Cardiac fibroblast (primary cell): ENCODE measurements around the gene WDR86.
A peak's percentile ranks its signal among the peaks of the same experiment; 100 is the strongest.

Experiments used
- DNase-seq, 2 donors: peaks; one replicate each; pipeline versions ENCODE4 v3.0.0 to v3.0.0-alpha.2; 2010; ENCODE audit warnings: low read depth in 2 of 2
- H3K4me3 ChIP-seq, 2 donors: replicated peaks in 1 of 2; 1 replicate in 1 of 2; 2 replicates in 1 of 2; pipeline ENCODE4 v1.5.1; 2011; ENCODE audit warnings: low read depth in 2 of 2, low read length in 2 of 2, mild to moderate bottlenecking in 2 of 2, moderate library complexity in 1 of 2
- CTCF ChIP-seq: IDR thresholded peaks from one replicate; pipeline ENCODE4 v1.5.1; 2011; ENCODE audit warnings: low read depth, mild to moderate bottlenecking, low read length, inconsistent platforms

Gene WDR86

DNA sequence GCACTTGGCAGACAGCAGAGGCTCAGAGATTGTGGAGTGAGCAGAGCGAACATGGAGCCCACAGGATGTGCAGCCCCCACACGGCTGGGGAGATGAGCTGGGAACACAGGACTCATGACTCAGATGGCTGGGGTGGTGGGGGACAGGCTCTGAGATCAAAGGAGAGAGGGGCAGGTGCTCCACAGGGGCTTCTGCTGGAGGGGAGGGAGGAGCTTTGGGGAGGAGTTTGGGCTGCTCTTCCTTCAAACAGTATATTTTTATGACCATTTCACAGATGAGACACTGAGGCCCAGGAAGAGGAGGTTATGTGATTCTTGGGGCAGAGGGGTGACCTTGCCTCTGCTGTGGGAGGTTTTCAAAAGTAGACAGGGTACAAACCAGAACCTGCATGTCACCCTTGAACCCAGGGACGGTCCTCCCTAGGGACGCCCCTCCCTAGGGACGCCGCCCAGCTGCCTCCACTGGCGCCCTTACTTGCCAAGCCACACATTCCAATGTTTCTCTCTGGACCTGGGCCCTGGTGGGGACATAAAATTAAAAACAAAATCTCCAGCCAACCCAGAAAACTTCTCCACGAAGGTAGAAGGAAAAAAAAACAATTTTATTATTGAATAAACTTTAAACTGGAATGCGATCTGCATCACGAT is 31.1 kb upstream of the WDR86 start:
- no peak overlapping the region for H3K4me3 ChIP-seq
- peak in 1 of 2 donors; percentile 50 for DNase-seq
- TF ChIP-seq CTCF = no peak

DNA sequence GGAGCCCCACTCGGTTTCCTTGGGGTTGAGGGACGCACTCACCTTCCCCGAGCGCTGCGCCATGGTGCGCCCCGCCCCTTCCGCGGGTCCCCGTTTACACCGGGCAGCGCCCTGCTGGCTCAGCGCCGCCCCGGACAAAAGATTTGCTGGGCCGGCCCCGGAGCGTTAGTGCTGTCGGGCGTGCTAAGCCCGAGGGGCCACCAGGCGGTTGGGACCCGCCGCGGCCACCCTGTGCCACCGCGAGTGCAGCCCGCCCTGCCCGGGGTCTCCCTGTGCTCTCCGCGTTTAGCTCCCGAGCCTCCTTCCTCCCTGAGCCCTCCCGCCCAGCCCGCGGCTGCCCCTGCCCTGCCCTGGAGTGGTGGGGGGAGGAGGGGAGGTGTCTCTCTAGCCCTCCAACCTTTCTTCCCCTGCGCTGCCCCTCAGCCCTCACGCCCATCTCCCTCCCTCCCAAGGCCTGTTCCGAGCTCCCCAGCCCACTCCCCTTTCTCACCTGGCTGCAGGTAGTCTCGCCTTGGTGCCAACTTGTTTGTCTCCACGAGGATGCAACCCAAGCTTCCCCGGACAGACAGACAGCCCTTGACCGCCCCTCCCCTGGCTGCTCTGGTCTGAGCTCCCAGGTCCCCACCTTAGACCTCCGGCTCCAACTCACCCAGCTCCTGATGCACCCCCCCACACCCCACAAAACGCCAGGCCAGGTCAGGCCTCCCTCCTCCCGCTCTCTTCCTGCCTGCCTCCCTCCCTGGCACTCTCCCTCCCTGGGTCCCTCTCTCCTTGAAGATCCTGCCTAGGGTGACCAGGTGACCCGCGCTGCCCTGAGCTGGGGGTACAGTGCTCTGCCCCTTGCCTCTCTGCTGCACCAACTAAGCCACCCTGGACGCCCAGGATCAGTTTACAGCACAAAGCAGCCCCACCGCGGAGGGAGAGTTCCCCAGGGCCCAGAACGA is 30.3 kb upstream of the WDR86 start, which contains the start of gene CRYGN:
Gene CRYGN (minus strand): TSS at position 287 of the 944 bp plus-strand sequence. CDS start 224 bp downstream, at position 63.
- DNase-seq = no peak
- peak within 1 kb of the TSS in 1 of 2 donors; percentile 23 for H3K4me3 ChIP-seq
- no peak for TF ChIP-seq CTCF

GRCh38 chr7:151438864-151439601 is 29.2 kb upstream of the WDR86 start:
- H3K4me3 ChIP-seq = no peak overlapping the region
- no peak for DNase-seq
- no peak for TF ChIP-seq CTCF

DNA sequence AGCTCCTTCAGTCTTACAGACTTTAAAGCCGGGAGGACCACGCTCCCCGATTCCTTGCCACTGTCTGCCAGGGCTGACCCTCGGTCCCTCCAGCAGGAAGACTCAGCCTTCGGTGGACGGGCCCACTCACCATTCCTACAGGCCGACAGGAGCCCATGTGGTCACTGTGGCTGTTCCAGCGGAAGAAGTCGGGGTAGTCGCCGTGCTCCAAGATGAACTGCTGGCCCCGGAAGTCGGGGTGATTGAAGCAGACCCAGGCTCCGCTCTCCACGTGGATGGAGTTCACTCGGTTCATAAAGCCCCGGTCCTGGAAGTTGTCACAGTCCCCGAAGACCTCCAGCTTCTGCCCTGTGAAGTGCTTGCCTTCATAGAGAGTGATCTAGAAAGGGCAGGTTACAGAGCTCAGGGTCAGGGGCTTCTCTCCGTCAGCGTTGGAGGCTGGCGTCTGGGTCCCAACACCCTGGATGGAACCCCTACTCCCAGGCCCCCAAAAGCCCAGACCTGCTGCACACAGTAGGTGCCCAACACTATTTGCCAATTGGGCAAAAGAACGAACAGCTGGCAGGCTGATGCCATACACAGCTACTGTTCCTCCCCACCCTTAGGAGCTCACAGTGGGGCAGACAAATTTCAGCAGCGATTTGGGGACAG is 28.2 kb upstream of the WDR86 start:
- no peak for DNase-seq
- no peak overlapping the region for H3K4me3 ChIP-seq
- TF ChIP-seq CTCF = no peak

DNA sequence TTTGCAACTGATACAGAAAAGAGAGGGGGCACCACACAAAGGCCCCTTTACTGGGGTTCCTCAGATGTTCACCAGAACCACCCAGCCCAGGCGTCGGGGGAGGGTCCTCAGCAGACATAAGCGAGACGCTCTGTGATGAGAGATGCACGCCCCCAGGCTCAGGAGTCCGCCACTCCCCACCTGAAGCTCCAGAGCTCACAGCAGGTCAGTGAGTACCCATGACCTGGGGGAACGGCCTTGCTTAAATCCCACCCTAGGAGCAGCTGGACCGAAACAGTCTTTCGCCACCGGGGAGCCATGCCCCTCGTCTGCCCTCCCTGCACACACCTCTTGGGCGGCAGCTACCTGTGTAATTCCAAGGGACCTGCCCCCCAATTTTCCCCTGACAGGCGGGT is 27.3 kb upstream of the WDR86 start:
- DNase-seq = no peak
- no peak for TF ChIP-seq CTCF
- H3K4me3 ChIP-seq = no peak overlapping the region
